Muscle of back (tissue), 13 donors: ENCODE measurements around the gene NDN. TPM values are rescaled to one million over a fixed set of nuclear protein-coding genes. Genes with fewer than 3 reads are reported as not detected.
"Not testable (repeated sequence)": the region's sequence is repeated elsewhere in the genome, so short reads cannot be mapped to it uniquely, and the experiment has no call there.

Experiments
- DNase-seq, 3 donors: peaks; one replicate each; pipeline versions ENCODE4 v3.0.0 to v3.0.0-alpha.2; 2013
- long read RNA-seq, 9 donors: transcript quantifications; one replicate each; lab custom pipeline, GENCODE V29; 2026
- polyA plus RNA-seq, 10 donors: library from polyadenylated mRNA; unstranded; fragments of 120-200 nt; gene quantifications; one replicate each; pipeline ENCODE4 v1.2.1, GENCODE V29; 2013; ENCODE audit not compliant: insufficient read length in 10 of 10

NDN gene
- polyA plus RNA-seq, result 100 to 1,000 TPM; 152 to 204 (median 174) TPM
- long read RNA-seq, donor 1, transcript NDN-202 (1 exons, 1,627 nt), result major isoform, 228 of 229 reads
- long read RNA-seq, donor 1, partial matches to known transcripts, result 0 of 229 reads
- long read RNA-seq, donor 1, other reads (novel, unspliced or antisense), result 0 of 229 reads
- long read RNA-seq, donor 2, transcript NDN-202 (1 exons, 1,627 nt), result major isoform, 266 of 267 reads
- long read RNA-seq, donor 2, partial matches to known transcripts, result 0 of 267 reads
- long read RNA-seq, donor 2, other reads (novel, unspliced or antisense), result 0 of 267 reads
- long read RNA-seq, donor 3, result 0 reads
- long read RNA-seq, donor 4, transcript NDN-202 (1 exons, 1,627 nt), result major isoform, 195 of 195 reads
- long read RNA-seq, donor 4, partial matches to known transcripts, result 0 of 195 reads
- long read RNA-seq, donor 4, other reads (novel, unspliced or antisense), result 0 of 195 reads
- long read RNA-seq, donor 5, transcript NDN-202 (1 exons, 1,627 nt), result major isoform, 251 of 251 reads
- long read RNA-seq, donor 5, partial matches to known transcripts, result 0 of 251 reads
- long read RNA-seq, donor 5, other reads (novel, unspliced or antisense), result 0 of 251 reads
- long read RNA-seq, donor 6, transcript NDN-202 (1 exons, 1,627 nt), result major isoform, 321 of 321 reads
- long read RNA-seq, donor 6, partial matches to known transcripts, result 0 of 321 reads
- long read RNA-seq, donor 6, other reads (novel, unspliced or antisense), result 0 of 321 reads
- long read RNA-seq, donor 7, transcript NDN-202 (1 exons, 1,627 nt), result major isoform, 169 of 171 reads
- long read RNA-seq, donor 7, partial matches to known transcripts, result 0 of 171 reads
- long read RNA-seq, donor 7, other reads (novel, unspliced or antisense), result 0 of 171 reads
- long read RNA-seq, donor 8, transcript NDN-202 (1 exons, 1,627 nt), result major isoform, 237 of 238 reads
- long read RNA-seq, donor 8, partial matches to known transcripts, result 0 of 238 reads
- long read RNA-seq, donor 8, other reads (novel, unspliced or antisense), result 0 of 238 reads
- long read RNA-seq, donor 9, transcript NDN-202 (1 exons, 1,627 nt), result major isoform, 33 of 33 reads
- long read RNA-seq, donor 9, partial matches to known transcripts, result 0 of 33 reads
- long read RNA-seq, donor 9, other reads (novel, unspliced or antisense), result 0 of 33 reads

- peak; percentile 67 to 86 (median 77) for DNase-seq
These were observed at the start of gene NDN for GRCh38 chr15:23687143-23687470. TSS of gene NDN (minus strand) at chr15:23687305. CDS start at chr15:23687217, 88 bp downstream.

- DNase-seq, result no peak
These were observed 49.0 kb upstream of the NDN start for GRCh38 chr15:23736033-23736673.

- no peak for DNase-seq
These were observed 47.8 kb upstream of the NDN start for GRCh38 chr15:23734862-23735261.

- not testable (repeated sequence) for DNase-seq
These were observed 27.0 kb upstream of the NDN start for GRCh38 chr15:23713874-23714656.

- no peak for DNase-seq
These were observed 21.2 kb upstream of the NDN start for GRCh38 chr15:23708332-23708731.

GRCh38 chr15:23695282-23695681 is 8.2 kb upstream of the NDN start:
- DNase-seq, result no peak

GRCh38 chr15:23694592-23694991 is 7.5 kb upstream of the NDN start:
- DNase-seq, result no peak

- peak; percentile 86 to 95 (median 92) for DNase-seq
These were observed 3.3 kb upstream of the NDN start for GRCh38 chr15:23690450-23690852.

- DNase-seq, result peak in 2 of 3 donors; percentile 12 to 16
These were observed 2.9 kb upstream of the NDN start for GRCh38 chr15:23690015-23690414.

- peak in 2 of 3 donors; percentile 12 to 60 for DNase-seq
These were observed 501 bp downstream of the NDN start for GRCh38 chr15:23686466-23687142.

GRCh38 chr15:23671481-23671880 is 15.6 kb downstream of the NDN start:
- DNase-seq, result no peak

GRCh38 chr15:23670970-23671369 is 16.1 kb downstream of the NDN start:
- DNase-seq, result no peak

- DNase-seq, result no peak
These were observed 23.9 kb downstream of the NDN start for GRCh38 chr15:23663232-23663631.

- peak in 1 of 3 donors; percentile 57 for DNase-seq
These were observed 38.1 kb downstream of the NDN start for GRCh38 chr15:23648920-23649515.

GRCh38 chr15:23647421-23648370 is 39.4 kb downstream of the NDN start, which contains the start of gene MAGEL2:
TSS of gene MAGEL2 (minus strand) at chr15:23647867. CDS start at chr15:23647742, 125 bp downstream.
- DNase-seq, result peak; percentile 56 to 92 (median 81)

- no peak for DNase-seq
These were observed 40.2 kb downstream of the NDN start for GRCh38 chr15:23647001-23647295.

GRCh38 chr15:23646165-23647000 is 40.7 kb downstream of the NDN start:
- peak in 1 of 3 donors; percentile 15 for DNase-seq
